GM19240 (cell line): ENCODE measurements around the gene ITIH3.
A peak's percentile ranks its signal among the peaks of the same experiment; 100 is the strongest.
"Not testable (repeated sequence)": the region's sequence is repeated elsewhere in the genome, so short reads cannot be mapped to it uniquely, and the experiment has no call there.

Source experiments
- DNase-seq: peaks from one replicate; pipeline ENCODE4 v3.0.0; 2011; ENCODE audit warnings: low spot score; ENCODE audit not compliant: insufficient read length

Gene ITIH3

GRCh38 chr3:52794612-52795099 is at the start of gene ITIH3:
TSS of gene ITIH3 (plus strand) at chr3:52794796. CDS start at chr3:52794804, 8 bp downstream.
- no peak for DNase-seq

GRCh38 chr3:52752045-52752660 is 42.4 kb upstream of the ITIH3 start:
- no peak for DNase-seq

GRCh38 chr3:52754373-52754772 is 40.2 kb upstream of the ITIH3 start:
- DNase-seq: no peak

- DNase-seq: no peak
Measured at GRCh38 chr3:52756141-52756540, 38.5 kb upstream of the ITIH3 start.

- DNase-seq: no peak
Measured at GRCh38 chr3:52763466-52763865, 31.1 kb upstream of the ITIH3 start.

- no peak for DNase-seq
Measured at GRCh38 chr3:52769786-52770455, 24.7 kb upstream of the ITIH3 start.

- peak; percentile 94 for DNase-seq
Measured at GRCh38 chr3:52770496-52771333, 23.9 kb upstream of the ITIH3 start, which contains the start of gene NEK4. TSS of gene NEK4 (minus strand) at chr3:52770940. CDS start at chr3:52770746, 194 bp downstream.

GRCh38 chr3:52771334-52771681 is 23.3 kb upstream of the ITIH3 start:
- no peak for DNase-seq

GRCh38 chr3:52771702-52772101 is 22.9 kb upstream of the ITIH3 start:
- no peak for DNase-seq

- no peak for DNase-seq
Measured at GRCh38 chr3:52773361-52774065, 21.1 kb upstream of the ITIH3 start.

- DNase-seq: no peak
Measured at GRCh38 chr3:52774066-52774713, 20.4 kb upstream of the ITIH3 start.

- DNase-seq: no peak
Measured at GRCh38 chr3:52774901-52775864, 19.4 kb upstream of the ITIH3 start.

- no peak for DNase-seq
Measured at GRCh38 chr3:52775877-52776276, 18.7 kb upstream of the ITIH3 start.

GRCh38 chr3:52776486-52776885 is 18.1 kb upstream of the ITIH3 start:
- not testable (repeated sequence) for DNase-seq

- DNase-seq: no peak
Measured at GRCh38 chr3:52777127-52777958, 17.3 kb upstream of the ITIH3 start, which contains the start of gene ITIH1. TSS of gene ITIH1 (plus strand) at chr3:52777599. CDS start at chr3:52777616, 17 bp downstream.

GRCh38 chr3:52777959-52778805 is 16.4 kb upstream of the ITIH3 start:
- DNase-seq: no peak

- DNase-seq: no peak
Measured at GRCh38 chr3:52779011-52779836, 15.4 kb upstream of the ITIH3 start.
